GM18873 (cell line): ENCODE results near the gene HLCS.
"Not testable (repeated sequence)": the region's sequence is repeated elsewhere in the genome, so short reads cannot be mapped to it uniquely, and the experiment has no call there.

ENCODE experiments used
- ATAC-seq: cut with Tn5 transposase; IDR thresholded peaks from one replicate; pipeline ENCODE4 v1.9.1; 2021; ENCODE audit warnings: mild to moderate bottlenecking, moderate library complexity, moderate number of reproducible peaks; ENCODE audit not compliant: unreplicated experiment, low FRiP score

HLCS gene

GRCh38 chr21:36966066-36966820 is at the start of gene HLCS:
Gene HLCS (minus strand): TSS chr21:36966669. CDS start chr21:36966638, 31 bp downstream.
- ATAC-seq, result peak; percentile 55

- ATAC-seq, result peak; percentile 85
Observed at GRCh38 chr21:37009740-37010341, 43.4 kb upstream of the HLCS start.

- no peak for ATAC-seq
Observed at GRCh38 chr21:37008724-37009123, 42.3 kb upstream of the HLCS start.

GRCh38 chr21:37006486-37007291 is 40.2 kb upstream of the HLCS start, which contains the start of gene RIPPLY3:
Gene RIPPLY3 (plus strand): TSS chr21:37006702. CDS start chr21:37006773, 71 bp downstream.
- no peak for ATAC-seq

- ATAC-seq, result no peak
Observed at GRCh38 chr21:37005548-37006485, 39.3 kb upstream of the HLCS start.

- not testable (repeated sequence) for ATAC-seq
Observed at GRCh38 chr21:37003917-37004316, 37.4 kb upstream of the HLCS start.

GRCh38 chr21:37002851-37003250 is 36.4 kb upstream of the HLCS start:
- not testable (repeated sequence) for ATAC-seq

GRCh38 chr21:37001441-37001840 is 35.0 kb upstream of the HLCS start:
- ATAC-seq, result no peak

- ATAC-seq, result no peak
Observed at GRCh38 chr21:37000381-37000780, 33.9 kb upstream of the HLCS start.

GRCh38 chr21:36999131-36999898 is 32.8 kb upstream of the HLCS start:
- no peak for ATAC-seq

GRCh38 chr21:36995285-36995684 is 28.8 kb upstream of the HLCS start:
- not testable (repeated sequence) for ATAC-seq

- no peak for ATAC-seq
Observed at GRCh38 chr21:36994501-36995158, 28.2 kb upstream of the HLCS start.

GRCh38 chr21:36992671-36993070 is 26.2 kb upstream of the HLCS start:
- no peak for ATAC-seq

- no peak for ATAC-seq
Observed at GRCh38 chr21:36990508-36991205, 24.2 kb upstream of the HLCS start.

- ATAC-seq, result peak; percentile 59
Observed at GRCh38 chr21:36989699-36990507, 23.4 kb upstream of the HLCS start.

GRCh38 chr21:36989199-36989698 is 22.8 kb upstream of the HLCS start:
- ATAC-seq, result not testable (repeated sequence)

GRCh38 chr21:36988536-36988935 is 22.1 kb upstream of the HLCS start:
- no peak for ATAC-seq
